ENCODE data around the gene HIPK1. TPM values are rescaled to one million over a fixed set of nuclear protein-coding genes. Genes with fewer than 3 reads are reported as not detected.

The HIPK1 gene
- total RNA-seq, 1 experiment from 2014 or later: 40.1 TPM

DNA sequence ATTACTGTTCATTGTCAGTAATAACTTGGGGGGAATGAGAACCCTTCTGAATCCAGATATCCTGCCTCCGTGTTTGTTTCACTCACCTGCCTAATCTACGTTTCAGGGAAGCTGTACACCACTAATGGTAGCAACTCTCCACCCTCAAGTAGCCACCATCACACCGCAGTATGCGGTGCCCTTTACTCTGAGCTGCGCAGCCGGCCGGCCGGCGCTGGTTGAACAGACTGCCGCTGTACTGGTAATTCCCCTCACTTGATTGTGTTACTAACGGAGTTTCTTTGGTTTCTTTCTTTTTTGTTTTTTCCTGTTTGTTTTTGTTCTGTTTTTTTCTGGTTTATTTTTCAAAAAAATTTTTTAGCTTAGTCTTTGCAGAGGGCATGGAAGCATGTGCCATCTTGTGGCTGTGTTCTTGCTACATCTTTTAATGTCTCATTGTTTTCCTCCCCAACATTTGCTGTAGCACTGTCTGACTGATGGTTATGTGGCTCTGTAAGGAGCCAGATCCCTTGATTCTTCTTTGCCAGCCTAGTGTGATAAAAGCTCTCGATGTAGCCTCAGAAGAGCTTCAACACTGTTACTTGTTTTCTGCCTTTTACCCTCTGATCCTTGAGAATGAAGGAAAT, 34.3 kb downstream of the HIPK1 start:
- ChIA-PET CTCF (interaction anchor here (0.7 to 1.9 kb wide), 4 partner anchors 11 to 128 kb away, joined by 3 to 10 read pairs (median 6); no protein-coding TSS in a partner anchor), RAD21 (ENCODE audit: low non-redundant PET in 1 of 2, low total read pairs in 2 of 2, uncharacterized antibody in 2 of 2, unreplicated experiment in 2 of 2) (no interaction called here), POLR2A (no interaction called here)
- Histone ChIP-seq H3K36me3 (ENCODE audit: control insufficient read depth in 1 of 2, insufficient read depth in 2 of 2, low read length in 2 of 2) (peaks cover 12 to 32% of the 10 kb centered on the region in 2 experiments), H3K9ac (ENCODE audit: low read length) (no peak overlapping the region), H3K27me3 (ENCODE audit: insufficient read depth, low read length) (no peaks in the 10 kb centered on the region), H3K9me3 (ENCODE audit: control insufficient read depth in 1 of 2, insufficient read depth in 1 of 2, low read depth in 1 of 2, low read length in 2 of 2) (no peaks in the 10 kb centered on the region), H4K20me1 (ENCODE audit: insufficient read depth) (no peaks in the 10 kb centered on the region), H3K4me3 (replicated peaks in 1 of 2; ENCODE audit: low read depth in 1 of 2, low read length in 2 of 2) (no peak overlapping the region), H3K4me2 (ENCODE audit: low read length) (no peak overlapping the region), H3K27ac (ENCODE audit: low read depth, low read length) (no peak overlapping the region), H3K4me1 (ENCODE audit: control insufficient read depth in 1 of 2, insufficient read depth in 2 of 2, low read length in 2 of 2) (no peaks in the 10 kb centered on the region), H3K9me2 (ENCODE audit: insufficient read depth) (no peaks in the 10 kb centered on the region), H3K79me2 (ENCODE audit: insufficient read depth, low read length) (no peaks in the 10 kb centered on the region), H2AFZ (ENCODE audit: low read depth, low read length, poor library complexity, severe bottlenecking) (no peak overlapping the region)
- intact Hi-C loops (cut with micrococcal nuclease): loop anchor here (10.0 kb wide), 1 partner anchor 129 kb away; no protein-coding TSS in a partner anchor
- no peak for ATAC-seq
- TF ChIP-seq YY1 (IDR thresholded peaks at IDR 0.05; ENCODE audit: extremely low read depth, insufficient replicate concordance, low read depth, low read length) (no peak), SP1 (IDR thresholded peaks at IDR 0.05; ENCODE audit: low read depth) (no peak), RAD21 (IDR thresholded peaks at IDR 0.05; ENCODE audit: low read depth) (peak; percentile 36; the same call in 1 of the 2 replicates), ZNF274 (IDR thresholded peaks at IDR 0.05; ENCODE audit: low read depth, low read length) (no peak)
- TF ChIP-seq, protein P1, sequence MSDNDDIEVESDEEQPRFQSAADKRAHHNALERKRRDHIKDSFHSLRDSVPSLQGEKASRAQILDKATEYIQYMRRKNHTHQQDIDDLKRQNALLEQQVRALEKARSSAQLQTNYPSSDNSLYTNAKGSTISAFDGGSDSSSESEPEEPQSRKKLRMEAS (IDR thresholded peaks at IDR 0.05): no peak
- TF ChIP-seq, protein P2, sequence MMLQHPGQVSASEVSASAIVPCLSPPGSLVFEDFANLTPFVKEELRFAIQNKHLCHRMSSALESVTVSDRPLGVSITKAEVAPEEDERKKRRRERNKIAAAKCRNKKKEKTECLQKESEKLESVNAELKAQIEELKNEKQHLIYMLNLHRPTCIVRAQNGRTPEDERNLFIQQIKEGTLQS (IDR thresholded peaks at IDR 0.05): no peak
- no peak for DNase-seq (ENCODE audit: low read depth, low spot score)
- BruUV-seq (replicated peaks): no TSS peak

GRCh38 chr1:113965703-113966412, 36.7 kb downstream of the HIPK1 start:
- no peak overlapping the region for H3K4me3 ChIP-seq (replicated peaks in 1 of 2; ENCODE audit: low read depth in 1 of 2, low read length in 2 of 2)
- no peak for TF ChIP-seq CTCF (IDR thresholded peaks at IDR 0.05 in 2 of 3, conservative IDR thresholded peaks at IDR 0.05 in 1 of 3; ENCODE audit: borderline replicate concordance in 1 of 3, insufficient read depth in 1 of 3, low read depth in 2 of 3, low read length in 2 of 3)
- no peak for TF ChIP-seq SRF (IDR thresholded peaks at IDR 0.05; ENCODE audit: low read depth)
- TF ChIP-seq, protein P2 (IDR thresholded peaks at IDR 0.05): no peak
- TF ChIP-seq RAD21 (IDR thresholded peaks at IDR 0.05; ENCODE audit: low read depth): no peak
- TF ChIP-seq ELF1 (IDR thresholded peaks at IDR 0.05; ENCODE audit: borderline replicate concordance, low read depth): no peak
- TF ChIP-seq EGR1 (IDR thresholded peaks at IDR 0.05; ENCODE audit: low read depth): no peak
- TF ChIP-seq ZNF274 (IDR thresholded peaks at IDR 0.05; ENCODE audit: low read depth, low read length): no peak
- no peak for TF ChIP-seq YY1 (IDR thresholded peaks at IDR 0.05; ENCODE audit: extremely low read depth, insufficient replicate concordance, low read depth, low read length)
- TF ChIP-seq POLR2AphosphoS5 (IDR thresholded peaks at IDR 0.05; ENCODE audit: low read depth, low read length): no peak
- TF ChIP-seq, protein P1 (IDR thresholded peaks at IDR 0.05): no peak
- no peak for TF ChIP-seq EZH2 (IDR thresholded peaks at IDR 0.05)
- TF ChIP-seq SP1 (IDR thresholded peaks at IDR 0.05; ENCODE audit: low read depth): no peak
- TF ChIP-seq TCF7L2 (IDR thresholded peaks at IDR 0.05; ENCODE audit: borderline replicate concordance, extremely low read depth, insufficient read depth, insufficient read length): no peak
- no peak for TF ChIP-seq CEBPB (IDR thresholded peaks at IDR 0.05; ENCODE audit: low read depth)
- no peak for TF ChIP-seq ZFX (IDR thresholded peaks at IDR 0.05)

More at GRCh38 chr1:113965703-113966412, 36.7 kb downstream of the HIPK1 start:
- H3K36me3 ChIP-seq (ENCODE audit: control insufficient read depth in 1 of 2, insufficient read depth in 2 of 2, low read length in 2 of 2): peaks cover 26 to 51% of the 10 kb centered on the region in 2 experiments
- H2AFZ ChIP-seq (ENCODE audit: low read depth, low read length, poor library complexity, severe bottlenecking): no peak overlapping the region
- H3K4me2 ChIP-seq (ENCODE audit: low read length): no peak overlapping the region
- BruUV-seq (replicated peaks): no TSS peak
- no peak overlapping the region for H3K27ac ChIP-seq (ENCODE audit: low read depth, low read length)
- DNase-seq (ENCODE audit: low read depth, low spot score) (no peak), ATAC-seq (no peak)
- no peaks in the 10 kb centered on the region for H3K9me2 ChIP-seq (ENCODE audit: insufficient read depth)
- H3K9ac ChIP-seq (ENCODE audit: low read length): no peak overlapping the region
- H3K9me3 ChIP-seq (ENCODE audit: control insufficient read depth in 1 of 2, insufficient read depth in 1 of 2, low read depth in 1 of 2, low read length in 2 of 2): no peaks in the 10 kb centered on the region
- H4K20me1 ChIP-seq (ENCODE audit: insufficient read depth): no peaks in the 10 kb centered on the region
- intact Hi-C loops (cut with micrococcal nuclease): loop anchor here (10.0 kb wide), 1 partner anchor 131 kb away; no protein-coding TSS in a partner anchor
- ChIA-PET CTCF (interaction anchor here (1.1 kb wide), 1 partner anchor 12 kb away, joined by 3 read pairs; no protein-coding TSS in a partner anchor), RAD21 (ENCODE audit: low non-redundant PET in 1 of 2, low total read pairs in 2 of 2, uncharacterized antibody in 2 of 2, unreplicated experiment in 2 of 2) (no interaction called here), POLR2A (no interaction called here)
- no peaks in the 10 kb centered on the region for H3K4me1 ChIP-seq (ENCODE audit: control insufficient read depth in 1 of 2, insufficient read depth in 2 of 2, low read length in 2 of 2)
- no peaks in the 10 kb centered on the region for H3K27me3 ChIP-seq (ENCODE audit: insufficient read depth, low read length)
- H3K79me2 ChIP-seq (ENCODE audit: insufficient read depth, low read length): no peaks in the 10 kb centered on the region
